IPS DF 6.9 (cell line): ENCODE data around the gene LYPD6B.

Experiments
- DNase-seq: peaks from one replicate; pipeline ENCODE4 v3.0.0-alpha.2; 2013; ENCODE audit warnings: low read depth, low spot score
- H3K27ac ChIP-seq: one replicate; pipeline ENCODE4 v1.5.1; 2013; ENCODE audit warnings: low read length, control low read depth
- H3K27me3 ChIP-seq: 2 replicates; pipeline ENCODE4 v1.6.1; 2013; ENCODE audit warnings: mild to moderate bottlenecking, low read length; ENCODE audit not compliant: control insufficient read depth, insufficient read depth
- H3K36me3 ChIP-seq: 2 replicates; pipeline ENCODE4 v1.6.1; 2013; ENCODE audit warnings: low read length; ENCODE audit not compliant: control insufficient read depth, insufficient read depth
- H3K4me1 ChIP-seq: 2 replicates; pipeline ENCODE4 v1.6.1; 2013; ENCODE audit warnings: low read length; ENCODE audit not compliant: control insufficient read depth, insufficient read depth
- H3K4me3 ChIP-seq: 2 replicates; pipeline ENCODE4 v1.5.1; 2013; ENCODE audit warnings: mild to moderate bottlenecking, low read length
- H3K9me3 ChIP-seq: 2 replicates; pipeline ENCODE4 v1.6.1; 2013; ENCODE audit warnings: low read length, inconsistent platforms; ENCODE audit not compliant: control insufficient read depth, insufficient read depth
- WGBS: extraction: QIAGEN DNeasy Blood & Tissue Kit; methylation state at CpG from one replicate; pipeline ENCODE4 v1.1.7; 2013; ENCODE audit warnings: mixed read lengths, missing lambda C conversion rate; ENCODE audit not compliant: insufficient read length, insufficient coverage; 5-methylcytosine and 5-hydroxymethylcytosine counted together

Gene LYPD6B

GRCh38 chr2:149261692-149262091 is 223.2 kb downstream of the LYPD6B start:
- Histone ChIP-seq H3K27ac (no peak overlapping the region), H3K9me3 (no peaks in the 10 kb centered on the region), H3K4me3 (no peak overlapping the region), H3K27me3 (no peaks in the 10 kb centered on the region), H3K36me3 (no peaks in the 10 kb centered on the region), H3K4me1 (no peaks in the 10 kb centered on the region)
- DNase-seq, result no peak
- no CpG with 5 or more reads among the region's 3 CpGs for WGBS
